ENCODE data around the gene CCDC88B. TPM values are rescaled to one million over a fixed set of nuclear protein-coding genes. Genes with fewer than 3 reads are reported as not detected.
A peak's percentile ranks its signal among the peaks of the same experiment; 100 is the strongest.
"Not testable (repeated sequence)": the region's sequence is repeated elsewhere in the genome, so short reads cannot be mapped to it uniquely, and the experiment has no call there.

CCDC88B gene
- total RNA-seq, 4 donors from 2014 or later: 7.6 to 9.4 (median 8.5) TPM

GRCh38 chr11:64314146-64314804 is 25.7 kb upstream of the CCDC88B start:
- TF ChIP-seq CTCF (IDR thresholded peaks at IDR 0.05): peak in 1 of 4 experiments; percentile 7
- TF ChIP-seq POLR2A (IDR thresholded peaks at IDR 0.05): no peak
- Histone ChIP-seq H3K36me3 (peaks cover 0 to 31% of the 10 kb centered on the region in 2 donors), H3K9me3 (no peaks in the 10 kb centered on the region), H3K4me3 (peak overlapping the region in 1 of 2 donors; percentile 16), H3K4me1 (peaks cover 0 to 53% (median 13%) of the 10 kb centered on the region in 3 donors), H3K27me3 (no peaks in the 10 kb centered on the region), H3K27ac (peak overlapping the region in 3 of 4 donors; percentile 66 to 73 (median 71))
- ATAC-seq: no peak
- 70% methylated on average over 2 of the region's 19 CpGs; no CpG with 5 or more reads in 1 of the 2 donors for WGBS, 2 donors (ENCODE audit: low coverage in 1 of 2)

- no peaks in the 10 kb centered on the region for H3K27me3 ChIP-seq
- ATAC-seq: no peak
- TF ChIP-seq POLR2A (IDR thresholded peaks at IDR 0.05) (no peak), EP300 (IDR thresholded peaks at IDR 0.05) (no peak), CTCF (IDR thresholded peaks at IDR 0.05) (no peak), POLR2AphosphoS5 (IDR thresholded peaks at IDR 0.05) (no peak)
- 67 to 100% methylated on average over 1 to 7 of the region's 24 CpGs for WGBS, 2 donors (ENCODE audit: low coverage in 1 of 2)
- no peak overlapping the region for H3K4me3 ChIP-seq
- H3K9me3 ChIP-seq: no peaks in the 10 kb centered on the region
- H3K4me1 ChIP-seq: peaks cover 0 to 59% (median 14%) of the 10 kb centered on the region in 3 donors
- peak overlapping the region in 3 of 4 donors; percentile 66 to 73 (median 71) for H3K27ac ChIP-seq
- H3K36me3 ChIP-seq: peaks cover 0 to 34% of the 10 kb centered on the region in 2 donors
These were observed 25.0 kb upstream of the CCDC88B start for GRCh38 chr11:64314805-64315561.

GRCh38 chr11:64315667-64316526 is 24.1 kb upstream of the CCDC88B start:
- Histone ChIP-seq H3K4me1 (peaks cover 0 to 59% (median 14%) of the 10 kb centered on the region in 3 donors), H3K36me3 (peaks cover 0 to 43% of the 10 kb centered on the region in 2 donors), H3K4me3 (peak overlapping the region in 1 of 2 donors; percentile 89), H3K27ac (peak overlapping the region in 3 of 4 donors; percentile 95 to 97 (median 96))
- not testable (repeated sequence) for ATAC-seq, H3K27me3 ChIP-seq, H3K9me3 ChIP-seq
- WGBS, 2 donors (ENCODE audit: low coverage in 1 of 2): 73% methylated on average over 4 of the region's 25 CpGs; no CpG with 5 or more reads in 1 of the 2 donors

- Histone ChIP-seq H3K27ac (peak overlapping the region; percentile 78 to 97 (median 96)), H3K27me3 (no peaks in the 10 kb centered on the region), H3K36me3 (peaks cover 0 to 52% of the 10 kb centered on the region in 2 donors), H3K4me1 (peaks cover 0 to 59% (median 14%) of the 10 kb centered on the region in 3 donors), H3K9me3 (no peaks in the 10 kb centered on the region), H3K4me3 (peak overlapping the region; percentile 44 to 89)
- WGBS, 2 donors (ENCODE audit: low coverage in 1 of 2): 14 to 26% methylated on average over 6 to 8 of the region's 32 CpGs
- no peak for ATAC-seq
- no peak for TF ChIP-seq POLR2AphosphoS5 (IDR thresholded peaks at IDR 0.05)
- no peak for TF ChIP-seq POLR2A (IDR thresholded peaks at IDR 0.05)
- TF ChIP-seq CTCF (IDR thresholded peaks at IDR 0.05): no peak
- no peak for TF ChIP-seq EP300 (IDR thresholded peaks at IDR 0.05)
These were observed 23.2 kb upstream of the CCDC88B start for GRCh38 chr11:64316672-64317324.

All from gastroesophageal sphincter (tissue), 4 donors.